Measurements from ENCODE around the gene CEMIP2.

CEMIP2 gene

DNA sequence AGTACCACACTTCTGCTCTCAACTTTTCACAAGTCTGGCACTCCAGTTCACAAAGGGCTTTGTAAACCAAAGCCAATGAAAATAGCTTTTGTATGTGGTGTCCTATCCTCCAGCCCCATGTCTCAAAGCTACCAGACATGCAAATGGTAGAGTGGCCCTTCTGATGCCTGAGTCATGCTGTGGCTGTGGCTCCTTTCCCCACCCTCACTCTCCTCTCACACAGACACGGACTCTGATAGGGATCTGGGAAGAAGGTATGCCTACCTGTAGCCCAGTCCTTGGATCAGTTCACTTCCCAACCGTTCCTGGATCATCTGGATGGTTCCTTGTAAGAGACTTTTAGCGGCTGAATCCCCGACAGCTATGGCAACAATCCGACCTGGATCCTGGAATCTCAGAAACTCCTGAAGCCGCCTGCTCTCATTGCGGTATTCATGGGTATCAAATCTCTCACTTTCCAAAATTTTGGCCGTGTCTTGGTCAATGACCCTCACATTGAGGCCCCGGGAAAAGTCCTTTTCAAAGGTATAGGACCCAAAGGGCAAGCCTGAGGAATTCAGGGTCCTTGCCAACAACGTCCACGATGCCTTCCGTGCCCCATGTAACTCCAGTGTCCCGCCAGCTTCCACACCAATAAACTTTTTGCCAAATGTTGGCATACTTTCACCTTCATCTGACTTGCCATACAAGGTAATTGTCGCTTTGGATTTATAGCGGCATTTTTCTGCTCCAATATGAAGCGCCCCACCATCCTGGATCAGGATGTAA lies 23.4 kb downstream of the CEMIP2 start:
- DNase-seq, result no peak

DNA sequence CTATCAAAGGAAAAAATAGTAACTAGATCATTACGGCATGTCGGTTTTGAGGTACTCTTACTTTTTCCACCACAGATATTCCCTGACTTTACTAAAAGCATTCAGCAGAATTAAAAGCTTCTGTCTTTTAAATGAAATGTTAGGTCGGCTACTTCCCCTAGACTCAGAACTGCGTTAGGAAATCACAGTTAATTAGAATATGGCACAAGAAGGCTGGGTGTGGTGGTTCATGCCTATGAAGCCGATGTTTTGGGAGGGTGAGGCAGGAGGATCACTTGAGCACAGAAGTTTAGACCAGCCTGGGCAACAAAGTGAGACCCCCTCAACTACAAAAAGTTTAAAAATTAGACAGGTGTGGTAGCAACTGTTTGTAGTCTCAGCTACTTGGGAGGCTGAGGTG lies 24.4 kb downstream of the CEMIP2 start:
- no peak for DNase-seq

DNA sequence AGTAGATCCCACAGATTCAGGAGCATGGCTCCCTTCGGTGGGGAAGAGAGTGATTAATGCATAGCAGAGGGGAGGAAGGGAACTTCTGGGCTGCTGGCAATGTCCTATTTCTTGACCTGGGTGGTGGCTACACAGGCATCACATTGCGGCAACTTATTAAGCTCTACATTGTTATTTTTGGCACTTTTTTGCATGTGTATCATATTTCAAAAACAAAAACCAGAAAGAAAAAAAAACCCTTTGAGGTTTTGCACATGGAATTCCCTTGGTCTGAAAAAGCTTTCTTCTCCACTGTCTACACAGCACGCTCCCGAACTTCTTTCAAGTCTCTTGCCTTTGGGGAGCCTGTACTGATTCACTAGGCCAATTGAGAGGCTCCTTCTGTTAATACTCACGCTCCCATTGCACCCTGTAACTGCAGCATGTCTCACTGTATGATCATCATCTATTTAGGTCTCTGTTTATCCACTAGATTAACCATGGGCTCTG lies 25.1 kb downstream of the CEMIP2 start:
- no peak for DNase-seq

DNA sequence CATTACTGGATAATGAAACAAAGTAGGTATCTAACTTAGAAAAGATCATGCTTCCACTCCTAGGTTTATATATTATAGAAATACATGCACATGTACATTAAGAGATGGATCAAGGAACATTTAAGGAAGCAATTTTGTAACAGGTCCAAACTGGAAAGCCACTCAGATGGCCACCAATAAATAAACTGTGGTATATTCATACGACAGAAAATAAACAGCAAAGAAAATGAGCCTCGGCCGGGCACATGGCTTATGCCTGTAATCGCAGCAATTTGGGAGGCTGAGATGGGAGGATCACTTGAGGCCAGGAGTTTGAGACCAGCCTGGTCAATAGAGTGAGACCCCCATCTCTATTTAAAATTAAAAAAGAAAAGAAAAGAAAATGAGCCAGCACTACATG lies 25.6 kb downstream of the CEMIP2 start:
- no peak for DNase-seq

DNA sequence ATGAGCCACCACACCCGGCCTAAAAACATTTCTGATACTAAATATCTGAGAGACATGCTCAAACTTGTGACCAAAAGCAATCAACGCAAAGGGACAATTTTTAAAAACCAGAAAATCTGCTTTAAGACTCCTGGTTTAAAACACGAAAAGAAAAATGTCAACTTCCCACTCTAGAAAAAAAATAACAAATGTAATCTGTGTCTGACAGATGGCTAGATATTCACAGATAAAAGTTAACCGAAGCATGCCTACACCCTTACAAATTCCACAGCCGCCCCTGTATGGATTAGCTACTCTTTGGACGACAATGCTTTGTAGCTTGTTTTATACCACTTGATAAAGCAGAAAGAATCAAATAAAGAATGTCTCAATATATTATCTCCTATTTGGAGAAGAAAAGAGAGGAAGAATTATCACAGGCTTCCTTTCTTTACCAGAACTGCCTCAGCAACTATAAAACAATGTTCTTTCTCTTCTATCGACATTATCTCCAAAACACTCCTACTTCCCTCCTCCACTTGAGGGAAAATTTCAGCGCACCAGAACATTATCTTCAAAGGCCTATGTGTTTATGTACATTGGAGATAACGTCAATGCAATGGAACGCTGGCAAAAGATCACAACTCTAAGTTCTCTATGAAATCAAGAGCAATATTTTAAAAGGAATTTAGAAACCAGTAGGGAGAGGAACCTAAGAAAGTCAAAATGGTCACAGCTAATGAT lies 26.2 kb downstream of the CEMIP2 start:
- DNase-seq, result no peak

DNA sequence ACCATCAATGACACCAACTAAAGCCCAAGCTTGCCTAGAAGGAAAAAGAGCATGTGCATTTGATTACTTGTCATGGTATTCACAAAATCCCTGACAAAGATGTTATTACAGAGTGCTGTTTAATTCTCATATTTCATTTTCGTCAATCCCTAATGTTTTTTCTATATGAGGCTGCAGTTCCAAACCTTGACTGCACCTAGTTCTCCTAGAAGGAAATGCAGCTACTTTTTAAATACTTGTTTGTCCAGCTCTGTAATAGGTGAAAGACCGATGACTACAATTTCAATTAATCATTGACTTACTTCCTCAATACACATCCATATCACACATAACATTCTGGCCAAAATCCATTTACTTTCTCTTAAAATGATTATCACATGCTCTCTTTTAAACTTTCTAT lies 28.1 kb downstream of the CEMIP2 start:
- no peak for DNase-seq

DNA sequence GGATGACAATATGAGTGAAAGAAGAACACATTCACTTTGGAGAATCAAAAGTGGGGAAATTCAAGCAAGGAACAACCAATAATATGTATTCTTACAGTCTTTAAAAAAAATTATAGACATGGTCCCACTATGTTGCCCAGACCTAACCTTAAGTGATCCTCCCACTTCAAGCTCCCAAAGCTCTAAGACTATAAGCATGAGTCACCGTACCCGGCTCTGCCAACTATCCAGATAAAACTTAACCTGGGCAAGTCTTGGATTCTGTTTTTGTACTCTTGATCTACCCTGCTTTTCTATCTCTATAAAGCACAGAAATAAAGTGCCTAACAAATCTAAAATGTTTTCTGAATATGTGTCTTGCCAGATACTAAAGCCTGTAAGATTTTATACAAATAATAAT lies 30.9 kb downstream of the CEMIP2 start:
- DNase-seq, result no peak

DNA sequence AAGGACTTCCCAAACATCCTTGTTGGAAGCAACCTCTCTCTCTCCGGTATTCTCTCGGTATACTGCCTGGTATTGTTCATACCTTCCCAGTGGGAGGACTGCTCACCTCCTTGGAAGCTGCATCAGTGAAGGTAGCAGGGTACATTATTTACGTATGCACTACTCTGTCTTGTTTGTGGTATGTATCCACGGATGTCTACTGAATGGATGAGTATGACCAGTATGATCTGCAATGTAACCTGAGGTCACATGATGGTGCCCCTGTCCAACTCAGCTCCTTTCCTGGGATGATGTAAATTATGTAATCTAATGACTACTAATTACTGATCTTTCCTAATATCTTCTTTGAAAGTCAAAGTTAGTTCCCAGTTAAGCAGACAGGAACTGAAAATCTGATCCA lies 32.1 kb downstream of the CEMIP2 start:
- no peak for DNase-seq

DNA sequence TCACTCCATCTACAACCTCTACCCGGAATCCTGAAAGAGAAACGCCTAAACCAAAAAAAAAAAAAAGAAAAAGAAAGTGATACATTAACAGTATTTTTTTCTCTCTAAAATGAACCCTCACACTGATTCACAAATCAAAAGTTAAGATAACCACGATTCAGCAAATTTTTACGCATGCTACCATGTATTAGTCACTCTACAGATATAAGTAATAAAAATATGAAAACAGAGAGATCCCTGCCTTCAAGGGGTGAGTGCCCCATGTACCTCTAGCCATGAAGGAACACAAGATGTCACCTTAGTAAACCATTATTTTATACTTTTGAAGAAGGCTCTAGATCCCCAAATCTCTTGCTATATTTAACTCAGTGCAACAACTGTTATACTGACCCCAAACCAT lies 33.4 kb downstream of the CEMIP2 start:
- no peak for DNase-seq

DNA sequence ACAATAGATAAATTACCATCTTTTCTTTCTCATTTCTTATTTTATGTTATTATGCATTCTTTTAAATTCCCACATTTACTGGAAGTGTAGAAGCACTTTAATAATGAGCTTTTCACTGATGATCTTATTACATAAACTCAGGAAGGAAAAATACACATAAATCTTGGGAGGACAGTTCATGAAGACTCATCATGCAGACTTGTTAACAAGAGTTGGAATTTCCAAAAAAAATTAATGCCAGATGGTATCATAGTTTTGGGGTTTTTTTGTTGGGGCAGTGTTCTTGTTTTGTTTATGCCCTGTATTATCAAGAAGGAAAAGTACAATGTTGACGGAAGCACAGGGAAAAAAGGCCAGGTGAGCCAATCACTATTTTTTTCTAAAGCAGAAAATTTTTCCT lies 35.1 kb downstream of the CEMIP2 start:
- DNase-seq, result no peak

DNA sequence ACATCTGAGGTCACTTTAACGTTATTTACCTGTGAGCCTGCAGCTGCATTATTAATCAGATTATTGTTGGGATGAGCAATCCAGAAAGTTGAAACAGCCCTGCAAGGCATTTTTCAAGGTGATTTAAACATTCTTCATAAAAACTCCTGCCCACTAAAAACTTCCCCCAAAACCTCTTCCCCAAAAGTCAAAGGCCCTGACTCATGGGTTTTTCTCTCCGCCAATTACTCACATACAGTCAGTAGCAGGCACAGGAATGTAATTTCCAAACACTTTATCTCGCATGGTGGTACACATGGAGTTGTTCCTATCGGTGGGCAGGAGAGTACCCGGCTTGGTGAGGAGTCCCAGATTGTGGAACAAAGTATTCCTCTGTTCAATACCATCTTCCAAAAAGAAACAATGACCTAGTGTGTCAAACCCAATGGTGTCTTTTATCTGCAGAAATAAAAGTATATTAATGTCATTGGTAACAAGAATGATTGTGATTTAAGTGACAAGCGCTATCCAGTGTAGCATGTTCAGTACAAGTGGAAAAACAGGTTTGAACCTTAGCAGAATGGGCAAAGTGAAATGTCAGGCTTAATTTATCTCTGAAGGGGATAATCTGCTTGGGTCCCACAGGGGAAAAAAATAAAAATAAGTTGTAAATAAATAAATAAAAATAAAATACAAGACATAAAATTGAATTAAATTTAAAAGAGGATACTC lies 38.3 kb downstream of the CEMIP2 start:
- no peak for DNase-seq

DNA sequence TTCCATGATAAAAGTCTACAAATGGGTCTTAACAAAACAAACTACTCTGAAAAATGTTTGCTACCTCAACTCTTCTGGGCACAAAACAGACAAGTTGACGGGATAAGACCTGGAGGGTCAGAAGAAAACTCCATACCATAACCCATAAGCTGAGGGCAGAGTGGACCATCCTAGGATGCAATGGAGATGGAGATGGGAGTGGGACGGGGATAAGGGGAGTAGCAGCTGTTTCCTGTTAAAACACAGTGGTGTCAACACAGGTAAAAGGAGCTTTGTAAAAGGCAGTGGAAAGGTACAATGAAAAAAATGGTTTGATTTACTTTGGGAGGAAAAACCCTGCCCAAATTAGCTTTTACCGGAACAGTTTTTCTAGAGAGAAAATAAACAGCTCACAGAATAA lies 41.6 kb downstream of the CEMIP2 start:
- no peak for DNase-seq

DNA sequence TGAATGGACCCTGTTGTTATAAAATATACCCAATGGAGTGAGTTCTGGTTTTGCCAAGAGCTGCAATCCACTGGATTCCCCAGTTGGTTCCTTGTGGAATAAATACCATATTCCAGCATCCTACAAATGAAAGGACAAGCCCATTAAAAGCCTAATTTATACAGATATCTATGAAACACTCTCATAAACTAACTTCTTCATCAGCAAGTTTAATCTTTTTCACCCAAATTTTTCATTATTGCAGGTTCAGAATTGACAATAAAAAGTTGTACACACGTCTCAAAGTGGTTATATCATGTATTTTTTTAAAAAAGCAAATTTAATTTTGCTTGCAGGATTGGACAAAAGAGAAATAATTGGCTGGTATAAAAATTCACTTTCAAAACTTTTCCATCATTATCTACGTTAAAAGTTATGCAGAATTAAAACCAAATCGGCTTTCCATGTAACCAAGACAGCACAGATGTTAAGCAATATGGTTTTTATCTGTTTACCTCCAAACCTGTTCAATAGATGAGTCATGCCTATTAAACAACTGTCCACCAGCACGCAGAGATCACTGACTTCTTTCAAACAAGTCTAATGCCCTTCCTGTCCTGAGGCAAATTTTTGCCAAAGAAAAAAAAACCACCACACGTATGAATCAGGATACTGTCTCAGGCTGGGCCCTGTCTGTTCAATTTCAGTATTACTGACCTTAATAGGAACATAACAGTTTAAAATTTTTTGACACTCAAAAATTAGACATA lies 42.5 kb downstream of the CEMIP2 start:
- no peak for DNase-seq

DNA sequence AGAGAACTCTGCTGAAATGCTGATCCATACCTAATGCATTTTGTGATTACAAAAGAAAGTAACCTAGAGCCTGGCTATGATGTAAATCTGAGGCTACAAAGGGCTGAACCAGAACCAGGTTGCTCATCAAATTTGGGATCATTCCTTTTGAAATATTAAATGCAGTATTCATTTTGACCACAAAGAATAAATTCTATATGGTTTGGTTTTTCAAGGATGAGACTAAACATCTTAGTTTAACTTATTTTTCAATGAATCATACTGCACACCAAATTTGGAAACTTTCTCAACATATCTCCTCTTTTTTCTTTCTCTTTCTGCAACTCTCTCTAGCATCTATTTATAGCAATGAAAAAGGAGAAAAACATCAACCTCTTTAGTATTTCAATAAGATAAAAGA lies 46.5 kb downstream of the CEMIP2 start:
- DNase-seq, result no peak

DNA sequence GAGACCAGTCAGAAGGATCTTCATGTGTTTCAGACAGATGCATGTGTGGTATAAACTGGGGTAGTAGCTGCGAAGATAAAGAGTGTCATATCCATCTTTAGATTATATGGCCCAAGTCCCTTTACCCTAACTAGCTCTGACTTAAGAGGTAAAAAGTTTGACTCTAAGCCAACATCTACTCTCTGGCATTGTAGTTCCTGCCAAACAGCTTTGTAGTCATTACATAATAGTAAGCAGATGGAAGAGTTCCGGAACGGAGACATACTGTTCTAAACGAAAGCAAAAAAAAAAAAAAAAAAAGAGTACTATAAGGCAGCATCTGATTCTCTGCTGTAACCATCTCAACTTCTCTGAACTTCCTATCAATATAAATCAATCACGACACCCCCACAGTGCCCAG lies 48.8 kb downstream of the CEMIP2 start:
- no peak for DNase-seq

DNA sequence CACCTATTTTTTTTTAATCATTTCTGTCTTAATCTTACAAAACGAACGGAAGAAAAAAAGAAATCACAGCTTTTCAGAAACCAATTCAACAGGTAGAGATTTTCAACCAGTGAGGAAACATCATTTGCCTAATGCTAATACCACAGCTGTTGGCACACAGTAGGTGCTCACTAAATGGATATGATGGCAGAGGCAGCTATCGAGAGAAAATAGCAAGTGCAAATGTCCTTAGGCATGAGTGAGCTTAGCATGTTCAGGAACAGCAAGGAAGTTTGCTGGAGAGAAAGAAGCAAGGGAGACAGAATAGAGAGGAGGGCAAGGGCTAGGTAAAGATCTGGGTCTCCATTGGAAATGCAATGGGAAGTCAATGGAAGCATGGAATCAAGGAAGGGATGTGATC lies 49.2 kb downstream of the CEMIP2 start:
- no peak for DNase-seq

DNA sequence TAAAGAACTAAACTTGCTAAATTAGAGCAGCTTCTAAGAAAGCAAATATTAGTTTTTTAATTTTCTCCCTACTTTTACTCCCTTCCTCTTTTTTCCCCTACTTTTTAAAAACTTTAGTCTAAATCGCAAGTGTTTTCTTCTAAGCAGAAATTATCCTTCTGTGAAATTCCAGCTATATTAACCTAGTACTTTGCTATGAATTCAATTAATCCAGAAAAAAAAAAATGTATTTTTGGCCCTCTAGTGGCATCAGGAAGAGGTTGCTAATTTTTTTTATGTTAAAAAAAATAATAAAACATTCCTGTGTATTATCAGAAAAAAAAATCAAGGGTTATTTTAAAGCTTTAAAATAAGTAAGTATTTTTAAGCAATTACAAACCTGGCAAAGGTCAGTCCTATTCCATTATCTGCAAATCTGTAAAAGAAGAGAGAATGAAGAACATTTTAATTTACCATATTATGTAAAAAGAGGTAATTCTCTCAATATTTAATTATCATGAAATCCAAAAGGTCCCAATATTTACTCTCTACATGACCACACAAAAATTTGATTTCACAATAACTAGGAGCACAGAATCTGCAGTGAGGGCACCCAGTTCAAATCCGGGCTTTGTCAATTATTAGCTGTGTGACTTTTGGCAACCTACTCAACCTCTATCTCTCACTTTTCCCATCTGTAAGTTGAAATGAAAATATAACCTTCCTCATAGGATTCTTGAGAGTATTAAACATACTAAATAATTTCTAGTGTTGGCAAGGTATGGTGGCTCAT lies 52.0 kb downstream of the CEMIP2 start:
- DNase-seq, result no peak

DNA sequence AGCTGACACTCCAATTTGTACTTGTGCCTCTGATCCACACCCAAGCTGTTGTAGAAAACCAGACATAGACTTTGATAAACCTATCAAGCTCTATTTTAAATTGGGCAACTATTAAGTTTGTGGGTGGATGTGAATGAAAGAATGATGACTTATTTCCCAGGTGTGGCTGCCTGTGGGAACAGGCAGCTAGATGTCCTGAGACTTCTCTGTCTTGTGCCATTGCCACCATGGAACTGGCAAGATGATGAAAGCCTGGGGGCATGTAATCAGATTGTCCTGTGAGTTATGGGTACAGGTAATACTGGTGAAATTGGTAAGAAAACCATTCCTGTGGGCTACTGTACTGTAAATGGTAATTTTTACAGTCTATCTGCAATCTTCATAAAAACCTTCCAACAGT lies 57.5 kb downstream of the CEMIP2 start:
- DNase-seq, result no peak

DNA sequence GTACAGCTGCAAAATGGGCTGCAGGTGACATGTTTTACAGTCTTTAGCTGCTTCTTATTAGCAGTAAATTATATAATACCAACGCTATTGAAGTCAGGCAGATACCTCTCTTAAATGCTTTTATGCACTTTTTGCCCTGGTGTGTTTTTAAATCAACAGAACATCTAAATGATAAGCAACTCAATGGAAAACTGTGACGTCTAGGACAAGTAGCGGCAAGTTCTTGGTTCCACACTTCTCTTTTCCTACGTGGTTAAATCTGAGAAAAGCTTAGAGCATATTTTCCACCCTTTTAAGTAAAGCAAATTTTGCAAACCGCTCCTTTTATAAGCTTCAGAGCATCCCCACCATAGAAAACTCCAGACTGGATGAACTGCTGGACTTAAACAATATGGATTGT lies 58.1 kb downstream of the CEMIP2 start:
- no peak for DNase-seq

DNA sequence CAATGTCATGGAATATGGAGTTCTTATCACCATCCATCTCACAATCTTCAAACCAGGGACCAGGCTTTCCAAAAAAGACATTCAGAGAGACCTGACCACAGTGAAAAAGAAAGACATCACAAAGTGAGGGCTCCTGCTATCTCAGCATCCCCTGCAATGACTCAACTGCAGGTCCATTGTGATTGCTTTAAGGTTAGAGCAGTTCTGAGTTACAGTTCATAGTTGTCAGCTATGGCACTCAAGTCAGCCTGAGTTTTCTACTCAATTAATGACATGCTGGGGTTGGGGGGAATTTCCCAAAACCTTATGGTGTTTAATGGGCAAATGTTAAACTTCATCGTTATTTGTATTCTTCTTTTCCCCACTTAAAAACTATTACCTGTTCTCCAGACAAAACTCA lies 58.9 kb downstream of the CEMIP2 start:
- no peak for DNase-seq

DNA sequence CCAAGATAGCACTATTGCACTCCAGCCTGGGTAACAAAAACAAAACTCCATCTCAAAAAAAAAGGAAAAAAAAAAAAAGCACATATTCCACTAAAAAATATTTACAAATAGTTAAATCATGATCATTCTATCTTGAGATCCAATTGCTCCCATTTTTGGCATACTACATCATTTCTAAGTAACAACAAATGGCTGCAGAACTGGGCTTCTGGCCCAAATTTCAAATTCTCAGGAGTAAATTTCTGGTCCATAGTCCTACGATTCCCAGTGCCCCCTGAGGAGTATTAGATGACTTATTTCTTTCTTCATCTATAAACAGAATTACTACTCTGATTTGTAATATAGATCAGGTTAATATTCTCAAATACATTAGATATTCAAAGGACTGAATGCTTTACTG lies 62.1 kb downstream of the CEMIP2 start:
- DNase-seq, result no peak

DNA sequence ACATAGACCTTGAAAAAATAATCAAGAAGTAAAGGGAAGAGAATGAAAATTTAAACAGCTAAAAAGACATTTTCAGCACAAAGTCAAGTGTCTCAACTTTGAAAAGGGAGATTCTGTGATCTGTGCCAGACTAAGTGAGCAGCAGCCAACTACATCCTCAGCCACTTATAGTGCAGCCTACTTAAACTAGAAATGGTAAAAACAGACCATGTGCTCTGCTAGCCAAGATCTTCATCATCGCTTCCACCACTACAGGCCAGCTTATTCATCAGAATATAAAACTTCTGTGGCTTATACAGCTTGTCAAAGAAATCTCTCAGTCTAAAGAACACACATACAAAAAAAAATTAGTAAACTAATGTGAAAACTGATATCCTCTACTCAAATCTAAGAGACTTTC lies 63.5 kb downstream of the CEMIP2 start:
- DNase-seq, result no peak

Measured in NCI-H526 (cell line).